NCI-H187 treated with DMSO at 0.1 percent for 48 hours (cell line): ENCODE measurements around the gene L3MBTL4.

Source experiments
- DNase-seq: peaks from one replicate; lab custom pipeline; 2025; lab: John Stamatoyannopoulos, UW

Gene L3MBTL4

GRCh38 chr18:6251084-6251483 lies 163.6 kb downstream of the L3MBTL4 start:
- no peak for DNase-seq

- no peak for DNase-seq
Observed at GRCh38 chr18:6249788-6250187, 164.9 kb downstream of the L3MBTL4 start.

GRCh38 chr18:6249170-6249569 lies 165.5 kb downstream of the L3MBTL4 start:
- no peak for DNase-seq

GRCh38 chr18:6248017-6248416 lies 166.7 kb downstream of the L3MBTL4 start:
- DNase-seq, result no peak

- DNase-seq, result no peak
Observed at GRCh38 chr18:6242004-6242403, 172.7 kb downstream of the L3MBTL4 start.

GRCh38 chr18:6239716-6240115 lies 175.0 kb downstream of the L3MBTL4 start:
- no peak for DNase-seq

GRCh38 chr18:6236258-6236657 lies 178.5 kb downstream of the L3MBTL4 start:
- no peak for DNase-seq

GRCh38 chr18:6222271-6222670 lies 192.4 kb downstream of the L3MBTL4 start:
- DNase-seq, result no peak

GRCh38 chr18:6221602-6222014 lies 193.1 kb downstream of the L3MBTL4 start:
- DNase-seq, result no peak

- no peak for DNase-seq
Observed at GRCh38 chr18:6220129-6220528, 194.6 kb downstream of the L3MBTL4 start.

- no peak for DNase-seq
Observed at GRCh38 chr18:6219116-6219717, 195.5 kb downstream of the L3MBTL4 start.

GRCh38 chr18:6215888-6216287 lies 198.8 kb downstream of the L3MBTL4 start:
- no peak for DNase-seq

GRCh38 chr18:6211174-6211504 lies 203.6 kb downstream of the L3MBTL4 start:
- DNase-seq, result no peak

GRCh38 chr18:6210349-6211173 lies 204.2 kb downstream of the L3MBTL4 start:
- DNase-seq, result no peak

- DNase-seq, result no peak
Observed at GRCh38 chr18:6207941-6208340, 206.8 kb downstream of the L3MBTL4 start.

GRCh38 chr18:6207116-6207515 lies 207.6 kb downstream of the L3MBTL4 start:
- DNase-seq, result no peak

- DNase-seq, result no peak
Observed at GRCh38 chr18:6205706-6206105, 209.0 kb downstream of the L3MBTL4 start.

- DNase-seq, result no peak
Observed at GRCh38 chr18:6204476-6204875, 210.2 kb downstream of the L3MBTL4 start.

GRCh38 chr18:6203791-6204190 lies 210.9 kb downstream of the L3MBTL4 start:
- no peak for DNase-seq

GRCh38 chr18:6202861-6203260 lies 211.8 kb downstream of the L3MBTL4 start:
- DNase-seq, result no peak

- DNase-seq, result no peak
Observed at GRCh38 chr18:6200204-6200774, 214.4 kb downstream of the L3MBTL4 start.

- DNase-seq, result no peak
Observed at GRCh38 chr18:6199777-6200176, 214.9 kb downstream of the L3MBTL4 start.

GRCh38 chr18:6198585-6198984 lies 216.1 kb downstream of the L3MBTL4 start:
- DNase-seq, result no peak
